Ectodermal cell (in vitro differentiated cells): Measurements from ENCODE around the gene DYRK1A.

Experiments
- H3K27ac ChIP-seq: 2 replicates; pipeline ENCODE4 v1.7.0; 2013; ENCODE audit warnings: mild to moderate bottlenecking, low read depth, low read length; ENCODE audit not compliant: insufficient read depth, poor library complexity, severe bottlenecking
- H3K27me3 ChIP-seq: 2 replicates; pipeline ENCODE4 v1.7.0; 2013; ENCODE audit warnings: mild to moderate bottlenecking, low read length; ENCODE audit not compliant: insufficient read depth, control insufficient read depth, poor library complexity, severe bottlenecking
- H3K36me3 ChIP-seq: one replicate; pipeline ENCODE4 v1.7.0; 2013; ENCODE audit warnings: low read length; ENCODE audit not compliant: control insufficient read depth, insufficient read depth
- H3K4me1 ChIP-seq: one replicate; pipeline ENCODE4 v1.7.0; 2013; ENCODE audit warnings: low read length; ENCODE audit not compliant: control insufficient read depth, insufficient read depth
- H3K4me3 ChIP-seq: 2 replicates; pipeline ENCODE4 v1.7.0; 2013; ENCODE audit warnings: low read depth, low read length, control low read depth; ENCODE audit not compliant: insufficient read depth
- H3K9me3 ChIP-seq: 2 replicates; pipeline ENCODE4 v1.7.0; 2013; ENCODE audit warnings: mild to moderate bottlenecking, low read length, moderate library complexity; ENCODE audit not compliant: control insufficient read depth
- WGBS, 2 experiments: methylation state at CpG; one replicate each; pipeline ENCODE4 v1.1.7; 2013; ENCODE audit warnings: missing lambda C conversion rate in 2 of 2; 5-methylcytosine and 5-hydroxymethylcytosine counted together

Gene DYRK1A

DNA sequence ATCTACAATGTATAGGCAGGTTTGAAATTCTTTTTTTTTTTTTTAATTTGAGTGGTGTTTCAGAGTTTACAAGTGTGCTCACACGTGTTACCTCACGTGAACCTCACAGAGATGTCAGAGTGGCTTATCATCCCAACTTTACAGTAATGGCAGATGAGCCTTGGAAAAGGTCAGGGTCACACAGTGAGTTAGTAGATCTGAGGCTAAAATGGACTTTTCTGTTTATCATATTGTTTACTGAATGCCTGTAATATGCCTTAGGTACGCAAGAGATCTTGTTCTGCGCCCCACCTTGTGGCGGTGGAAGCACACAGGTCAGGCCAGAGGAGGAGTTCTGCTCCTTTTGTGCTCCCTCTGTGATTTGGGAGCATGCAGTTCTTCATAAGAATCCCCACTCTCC lies 80.0 kb downstream of the DYRK1A start:
- Histone ChIP-seq H3K4me3 (no peak overlapping the region), H3K27me3 (no peaks in the 10 kb centered on the region), H3K36me3 (no peaks in the 10 kb centered on the region), H3K9me3 (no peaks in the 10 kb centered on the region), H3K4me1 (peaks cover 23% of the 10 kb centered on the region), H3K27ac (no peak overlapping the region)
- WGBS, 2 experiments, result 85 to 91% methylated on average over 5 of the region's 5 CpGs

- Histone ChIP-seq H3K9me3 (no peaks in the 10 kb centered on the region), H3K27ac (peak overlapping the region; percentile 38), H3K4me1 (peaks cover 23% of the 10 kb centered on the region), H3K4me3 (no peak overlapping the region), H3K36me3 (no peaks in the 10 kb centered on the region), H3K27me3 (no peaks in the 10 kb centered on the region)
- 73 to 81% methylated on average over 6 to 7 of the region's 7 CpGs for WGBS, 2 experiments
These were observed 80.8 kb downstream of the DYRK1A start for GRCh38 chr21:37447288-37447936.

GRCh38 chr21:37449302-37449937 lies 82.8 kb downstream of the DYRK1A start:
- H3K27me3 ChIP-seq, result no peaks in the 10 kb centered on the region
- H3K4me1 ChIP-seq, result peaks cover 18% of the 10 kb centered on the region
- 91 to 94% methylated on average over 6 of the region's 6 CpGs for WGBS, 2 experiments

DNA sequence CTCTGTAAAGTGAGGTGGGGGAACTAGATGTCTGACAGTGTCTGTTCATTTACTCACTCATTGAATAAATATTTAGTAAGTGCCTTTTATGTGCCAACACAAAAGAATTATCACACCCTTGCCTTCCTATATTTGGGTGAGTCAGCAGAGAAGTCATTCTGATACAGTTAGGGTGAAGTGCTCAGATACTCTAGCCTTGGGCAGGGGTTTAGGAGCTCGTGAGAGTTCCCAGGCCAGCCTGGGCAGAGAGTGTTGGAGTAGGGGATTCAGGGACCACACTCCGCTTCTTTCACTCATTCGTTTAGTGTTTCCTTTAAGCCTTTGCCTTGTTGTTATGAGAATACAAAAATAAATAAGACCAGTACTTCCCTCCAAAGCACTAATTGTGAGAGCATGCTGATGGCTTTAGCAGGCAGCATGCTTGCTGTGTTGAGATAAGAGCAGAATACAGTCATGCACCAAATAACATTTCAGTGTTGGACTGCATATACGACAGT lies 83.9 kb downstream of the DYRK1A start:
- WGBS, 2 experiments, result 89 to 95% methylated on average over 3 to 4 of the region's 4 CpGs
- Histone ChIP-seq H3K36me3 (no peaks in the 10 kb centered on the region), H3K4me3 (no peak overlapping the region), H3K27me3 (no peaks in the 10 kb centered on the region), H3K27ac (no peak overlapping the region), H3K9me3 (no peaks in the 10 kb centered on the region), H3K4me1 (peaks cover 23% of the 10 kb centered on the region)

More at GRCh38 chr21:37449302-37449937, 82.8 kb downstream of the DYRK1A start:
- no peak overlapping the region for H3K27ac ChIP-seq
- no peak overlapping the region for H3K4me3 ChIP-seq
- H3K9me3 ChIP-seq, result no peaks in the 10 kb centered on the region
- H3K36me3 ChIP-seq, result no peaks in the 10 kb centered on the region

GRCh38 chr21:37451446-37451845 lies 84.9 kb downstream of the DYRK1A start:
- no peak overlapping the region for H3K27ac ChIP-seq
- no peak overlapping the region for H3K4me3 ChIP-seq
- peaks cover 17% of the 10 kb centered on the region for H3K4me1 ChIP-seq
- no peaks in the 10 kb centered on the region for H3K9me3 ChIP-seq
- no peaks in the 10 kb centered on the region for H3K27me3 ChIP-seq
- WGBS, 2 experiments, result 97% methylated on average over 16 of the region's 16 CpGs
- no peaks in the 10 kb centered on the region for H3K36me3 ChIP-seq

DNA sequence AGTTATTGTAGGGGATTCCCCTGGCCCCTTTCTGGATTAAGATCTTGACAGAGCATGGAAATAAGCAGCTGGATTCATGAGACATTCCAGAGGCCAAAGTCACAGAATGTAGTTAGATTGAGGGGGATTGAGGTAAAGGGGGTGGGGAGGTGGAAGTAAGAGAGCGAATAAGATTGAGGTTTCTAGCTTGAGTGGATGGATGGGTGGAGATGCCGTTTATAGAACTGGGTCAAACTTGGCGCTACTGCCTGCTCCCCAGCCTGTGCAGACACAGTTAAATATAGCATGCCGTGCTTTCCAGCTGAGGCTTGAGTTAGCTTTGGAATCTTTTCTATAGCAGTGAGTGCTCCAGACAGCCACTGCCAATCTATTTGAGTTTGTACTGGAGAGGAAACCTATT lies 85.7 kb downstream of the DYRK1A start:
- no peaks in the 10 kb centered on the region for H3K9me3 ChIP-seq
- H3K36me3 ChIP-seq, result no peaks in the 10 kb centered on the region
- H3K4me1 ChIP-seq, result peaks cover 11% of the 10 kb centered on the region
- 86 to 92% methylated on average over 4 of the region's 4 CpGs for WGBS, 2 experiments
- H3K27ac ChIP-seq, result no peak overlapping the region
- no peak overlapping the region for H3K4me3 ChIP-seq
- no peaks in the 10 kb centered on the region for H3K27me3 ChIP-seq

GRCh38 chr21:37453350-37453749 lies 86.8 kb downstream of the DYRK1A start:
- WGBS, 2 experiments, result 91 to 96% methylated on average over 4 of the region's 4 CpGs

GRCh38 chr21:37454869-37455503 lies 88.4 kb downstream of the DYRK1A start:
- Histone ChIP-seq H3K27me3 (no peaks in the 10 kb centered on the region), H3K36me3 (no peaks in the 10 kb centered on the region), H3K4me1 (peaks cover 13% of the 10 kb centered on the region), H3K9me3 (no peaks in the 10 kb centered on the region), H3K27ac (no peak overlapping the region), H3K4me3 (no peak overlapping the region)
- 51 to 70% methylated on average over 2 of the region's 2 CpGs for WGBS, 2 experiments

More at GRCh38 chr21:37453350-37453749, 86.8 kb downstream of the DYRK1A start:
- no peak overlapping the region for H3K27ac ChIP-seq
- H3K9me3 ChIP-seq, result no peaks in the 10 kb centered on the region
- no peak overlapping the region for H3K4me3 ChIP-seq
- H3K27me3 ChIP-seq, result no peaks in the 10 kb centered on the region
- peaks cover 7% of the 10 kb centered on the region for H3K4me1 ChIP-seq
- H3K36me3 ChIP-seq, result no peaks in the 10 kb centered on the region

DNA sequence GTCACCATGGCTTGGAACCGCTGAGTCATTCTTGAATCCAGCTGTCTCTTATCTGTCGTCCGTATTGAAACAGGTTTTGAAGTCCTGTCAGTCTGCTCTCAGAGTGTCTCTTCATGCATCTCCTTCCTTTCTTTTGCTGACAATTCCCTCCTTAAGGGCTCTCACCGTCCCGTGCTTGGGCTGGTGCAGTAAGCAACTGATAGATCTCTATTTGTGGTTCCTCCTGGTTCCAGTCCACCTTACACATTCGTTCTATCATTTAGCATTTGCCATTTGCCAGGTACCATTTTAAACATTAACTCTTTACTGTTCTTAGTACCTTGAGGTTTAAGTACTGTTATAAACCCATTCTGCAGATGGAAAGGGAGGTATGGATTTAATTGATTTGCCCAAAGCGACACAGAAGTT lies 88.9 kb downstream of the DYRK1A start:
- Histone ChIP-seq H3K4me1 (peaks cover 18% of the 10 kb centered on the region), H3K4me3 (no peak overlapping the region), H3K27ac (no peak overlapping the region), H3K9me3 (no peaks in the 10 kb centered on the region), H3K27me3 (no peaks in the 10 kb centered on the region), H3K36me3 (no peaks in the 10 kb centered on the region)
- 77 to 82% methylated on average over 7 of the region's 7 CpGs for WGBS, 2 experiments

GRCh38 chr21:37458669-37459276 lies 92.2 kb downstream of the DYRK1A start:
- Histone ChIP-seq H3K36me3 (no peaks in the 10 kb centered on the region), H3K4me1 (peaks cover 29% of the 10 kb centered on the region), H3K9me3 (no peaks in the 10 kb centered on the region), H3K27ac (no peak overlapping the region), H3K4me3 (no peak overlapping the region), H3K27me3 (no peaks in the 10 kb centered on the region)
- WGBS, 2 experiments, result 83 to 87% methylated on average over 7 of the region's 7 CpGs
